OCI-LY1 (cell line): Measurements from ENCODE around the gene PRDM8.

Experiments
- EZH2 ChIP-seq: fragments of 200-600 bp; sonication (generic), shearing (Covaris generic); IDR thresholded peaks from 2 replicates; pipeline ENCODE4 v1.8.0; 2017; ENCODE audit warnings: borderline replicate concordance, mixed run types, mild to moderate bottlenecking, antibody characterized with exemption, low read length, moderate library complexity, mixed read lengths
- TF ChIP-seq, protein P1 (sequence below): fragments of 200-600 bp; sonication (generic), shearing (Covaris generic); IDR thresholded peaks from 2 replicates; pipeline ENCODE4 v1.5.1; 2017; ENCODE audit warnings: mild to moderate bottlenecking, antibody characterized with exemption, low read length, moderate library complexity, mixed read lengths

DNA sequence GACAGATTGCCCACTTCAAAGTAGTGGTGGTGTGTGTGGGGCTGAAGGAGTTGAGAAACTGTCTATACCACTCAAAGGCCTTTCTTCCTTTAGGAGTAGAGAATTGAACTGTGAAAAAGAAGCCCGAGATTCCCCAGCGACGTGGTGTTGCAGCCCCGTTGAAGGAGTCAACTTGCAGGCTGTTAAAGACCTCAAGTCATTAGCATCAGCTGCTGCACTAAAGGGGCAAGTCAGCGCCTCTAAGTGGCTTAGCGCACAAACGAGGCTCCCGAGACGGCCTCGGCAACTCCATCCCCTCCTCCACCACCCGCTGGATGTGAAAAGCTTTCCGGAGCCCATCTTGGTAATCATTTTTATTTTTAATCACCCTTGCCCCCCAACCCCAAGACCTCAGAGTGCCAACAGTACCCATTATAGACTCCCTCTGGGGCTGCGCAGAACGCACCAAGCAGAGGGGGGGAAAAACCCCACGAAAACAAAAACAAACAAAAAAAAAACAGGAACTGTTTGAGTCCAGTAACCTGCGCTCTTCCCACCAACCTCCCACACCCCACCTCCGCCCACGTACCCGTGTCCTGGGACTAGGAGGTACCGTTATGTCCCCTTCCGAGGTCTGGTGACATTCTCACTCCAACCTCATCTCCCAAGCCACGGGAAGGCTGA lies 913 bp upstream of the PRDM8 start:
- TF ChIP-seq EZH2, result no peak
- TF ChIP-seq, protein P1, sequence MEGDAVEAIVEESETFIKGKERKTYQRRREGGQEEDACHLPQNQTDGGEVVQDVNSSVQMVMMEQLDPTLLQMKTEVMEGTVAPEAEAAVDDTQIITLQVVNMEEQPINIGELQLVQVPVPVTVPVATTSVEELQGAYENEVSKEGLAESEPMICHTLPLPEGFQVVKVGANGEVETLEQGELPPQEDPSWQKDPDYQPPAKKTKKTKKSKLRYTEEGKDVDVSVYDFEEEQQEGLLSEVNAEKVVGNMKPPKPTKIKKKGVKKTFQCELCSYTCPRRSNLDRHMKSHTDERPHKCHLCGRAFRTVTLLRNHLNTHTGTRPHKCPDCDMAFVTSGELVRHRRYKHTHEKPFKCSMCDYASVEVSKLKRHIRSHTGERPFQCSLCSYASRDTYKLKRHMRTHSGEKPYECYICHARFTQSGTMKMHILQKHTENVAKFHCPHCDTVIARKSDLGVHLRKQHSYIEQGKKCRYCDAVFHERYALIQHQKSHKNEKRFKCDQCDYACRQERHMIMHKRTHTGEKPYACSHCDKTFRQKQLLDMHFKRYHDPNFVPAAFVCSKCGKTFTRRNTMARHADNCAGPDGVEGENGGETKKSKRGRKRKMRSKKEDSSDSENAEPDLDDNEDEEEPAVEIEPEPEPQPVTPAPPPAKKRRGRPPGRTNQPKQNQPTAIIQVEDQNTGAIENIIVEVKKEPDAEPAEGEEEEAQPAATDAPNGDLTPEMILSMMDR, result no peak
